Activated CD4-positive, CD25-positive, alpha-beta regulatory T cell treated with anti-CD3 and anti-CD28 coated beads, Interleukin-2, amount 50 U/mL, for 16 hours (primary cell): ENCODE data around the gene L3HYPDH.
"Not testable (repeated sequence)": the region's sequence is repeated elsewhere in the genome, so short reads cannot be mapped to it uniquely, and the experiment has no call there.

Source experiments
- DNase-seq: peaks from one replicate; pipeline ENCODE4 v3.0.0-alpha.2; 2020; ENCODE audit warnings: low read depth, low spot score

The L3HYPDH gene

GRCh38 chr14:59478540-59478939 lies 5.7 kb downstream of the L3HYPDH start:
- no peak for DNase-seq

GRCh38 chr14:59475709-59476108 lies 8.5 kb downstream of the L3HYPDH start:
- no peak for DNase-seq

DNA sequence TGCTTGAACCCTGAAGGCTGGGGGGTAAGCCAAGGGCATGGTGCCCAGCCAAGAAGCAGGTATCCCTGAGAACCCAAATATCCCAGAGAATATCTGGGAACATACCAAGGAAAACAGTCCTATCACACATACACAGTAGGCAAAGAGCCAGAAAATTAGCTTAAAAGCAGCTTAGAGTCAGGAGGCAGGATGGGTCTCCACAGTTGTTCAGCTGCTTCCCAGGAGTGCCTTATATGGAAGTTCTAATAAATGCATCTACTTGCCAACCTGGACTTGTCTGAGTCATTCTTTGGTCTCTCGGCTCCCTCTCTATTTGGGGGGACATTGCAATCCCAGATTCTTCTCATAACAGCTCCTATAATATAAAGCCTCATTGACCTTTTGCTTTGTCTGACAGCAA lies 10.0 kb downstream of the L3HYPDH start:
- DNase-seq: no peak

GRCh38 chr14:59465316-59466135 lies 18.7 kb downstream of the L3HYPDH start, which contains the start of gene GPR135:
GPR135 (minus strand) TSS chr14:59465380; CDS start chr14:59465226, 154 bp downstream.
- no peak for DNase-seq

- DNase-seq: no peak
Observed at GRCh38 chr14:59464486-59465315, 19.5 kb downstream of the L3HYPDH start.

DNA sequence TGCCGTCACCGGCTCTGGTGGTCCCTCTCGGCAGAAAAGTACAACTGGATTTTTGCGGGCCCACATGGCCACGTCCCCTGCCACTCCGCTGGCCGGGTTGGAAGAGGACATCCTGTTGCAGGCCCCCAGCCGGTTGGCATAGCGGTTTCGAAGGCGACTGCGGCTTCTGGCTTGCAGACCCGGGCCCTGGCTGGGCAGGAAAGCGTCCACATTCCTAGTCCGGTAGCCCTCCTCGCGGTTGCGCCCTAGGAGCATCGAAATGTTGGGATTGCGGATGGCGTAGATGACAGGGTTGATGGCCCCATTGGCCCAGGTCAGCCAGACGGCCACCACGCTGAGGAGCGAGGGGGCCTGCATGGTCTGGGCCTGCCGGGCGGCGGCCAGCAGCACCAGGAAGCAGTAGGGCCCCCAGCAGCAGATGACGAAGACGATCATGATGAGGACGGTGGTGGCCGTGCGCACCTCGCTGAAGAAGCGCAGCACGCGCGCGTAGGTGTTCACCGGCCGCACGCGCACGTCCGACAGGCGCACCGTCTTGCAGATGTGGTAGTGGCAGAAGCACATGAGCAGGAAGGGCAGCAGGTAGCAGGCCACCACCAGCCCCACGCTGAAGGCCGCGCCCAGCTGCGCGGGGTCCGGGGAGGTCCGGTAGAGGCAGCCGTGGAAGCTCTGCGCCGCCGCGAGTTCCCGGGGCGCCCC lies 20.3 kb downstream of the L3HYPDH start:
- DNase-seq: no peak

DNA sequence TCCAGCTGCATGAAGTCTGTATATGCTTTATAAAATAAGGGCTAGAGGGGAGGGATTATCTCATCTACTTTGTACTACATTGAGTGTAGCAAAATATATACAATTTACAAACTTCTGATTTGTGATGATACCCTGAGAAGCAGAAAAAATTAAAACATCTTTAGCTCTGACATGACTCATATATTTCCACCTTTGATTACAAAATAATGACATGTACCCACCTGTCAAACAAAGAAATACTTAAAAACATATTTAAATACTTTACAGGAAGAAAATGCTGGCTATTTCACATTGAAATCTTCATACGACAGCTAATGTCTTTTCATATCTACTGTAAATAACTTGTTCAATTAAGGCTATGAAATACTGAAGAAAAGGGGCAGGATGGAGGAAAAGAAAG lies 22.3 kb downstream of the L3HYPDH start:
- no peak for DNase-seq

- DNase-seq: no peak
Observed at GRCh38 chr14:59460378-59460777, 23.8 kb downstream of the L3HYPDH start.

- no peak for DNase-seq
Observed at GRCh38 chr14:59458486-59458885, 25.7 kb downstream of the L3HYPDH start.

DNA sequence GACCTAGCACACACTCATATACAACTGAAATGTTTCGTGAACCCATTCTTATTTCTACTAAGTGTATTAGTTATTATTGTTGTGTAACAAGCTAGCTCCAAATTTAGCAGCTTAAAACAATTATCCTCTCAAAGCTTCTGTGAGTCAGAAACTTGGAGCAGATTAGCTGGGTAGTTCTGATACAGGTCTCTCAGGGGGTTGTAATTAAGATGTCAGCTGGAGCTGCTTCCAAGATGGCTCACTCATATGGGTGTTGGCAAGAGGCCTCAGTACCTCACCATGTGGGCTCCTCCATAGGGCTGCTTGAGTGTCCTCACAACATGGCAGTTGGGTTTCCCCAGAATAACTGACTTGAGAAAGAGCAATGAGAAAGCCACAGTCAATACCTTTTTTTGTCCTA lies 28.8 kb downstream of the L3HYPDH start:
- DNase-seq: no peak

DNA sequence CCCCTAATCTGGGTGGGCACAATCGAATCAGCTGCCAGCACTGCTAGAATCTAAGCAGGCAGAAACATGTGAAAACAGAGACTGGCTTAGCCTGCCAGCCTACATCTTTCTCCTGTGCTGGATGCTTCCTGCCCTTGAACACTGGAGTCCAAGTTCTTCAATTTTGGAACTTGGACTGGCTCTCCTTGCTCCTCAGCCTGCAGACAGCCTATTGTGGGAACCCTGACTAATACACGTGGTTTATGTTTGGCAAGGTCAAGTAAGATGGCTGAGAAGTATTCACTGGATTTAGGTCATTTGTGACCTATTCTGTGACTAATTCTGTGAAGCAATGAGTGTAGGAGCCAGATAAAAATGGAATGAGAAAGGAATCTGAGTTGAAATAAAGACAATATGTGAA lies 30.1 kb downstream of the L3HYPDH start:
- DNase-seq: no peak

DNA sequence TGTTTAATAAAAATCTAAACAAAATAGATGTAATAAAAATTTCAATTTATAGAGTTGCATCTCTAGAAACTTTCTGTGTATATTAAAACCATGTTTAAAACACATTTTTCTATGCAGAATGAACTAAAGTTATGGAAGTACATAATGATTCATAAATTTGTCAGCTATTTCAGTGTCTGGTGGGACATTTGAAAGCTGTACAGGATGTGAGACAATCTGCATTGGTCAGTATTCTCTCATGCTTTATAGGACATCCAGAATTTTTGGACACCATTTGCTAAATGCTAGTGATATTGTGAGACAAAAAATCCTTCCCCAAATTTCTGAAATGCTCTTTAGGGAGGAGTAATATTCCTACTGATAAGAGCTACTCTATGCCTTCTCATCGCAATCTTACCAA lies 32.4 kb downstream of the L3HYPDH start:
- no peak for DNase-seq

- DNase-seq: no peak
Observed at GRCh38 chr14:59450716-59451115, 33.5 kb downstream of the L3HYPDH start.

DNA sequence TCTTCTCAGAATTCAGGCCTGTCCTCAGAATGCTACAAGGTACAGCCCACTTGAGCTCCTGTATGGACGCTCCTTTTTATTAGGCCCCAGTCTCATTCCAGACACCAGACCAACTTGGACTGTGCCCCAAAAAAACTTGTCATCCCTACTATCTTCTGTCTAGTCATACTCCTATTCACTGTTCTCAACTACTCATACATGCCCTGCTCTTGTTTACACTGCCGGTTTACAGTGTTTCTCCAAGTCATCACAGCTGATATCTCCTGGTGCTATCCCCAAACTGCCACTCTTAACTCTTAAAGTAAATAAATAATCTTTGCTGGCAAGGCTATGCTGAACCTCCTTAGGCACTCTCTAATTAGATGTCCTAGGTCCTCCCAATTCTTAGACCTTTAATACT lies 35.5 kb downstream of the L3HYPDH start:
- not testable (repeated sequence) for DNase-seq

- DNase-seq: no peak
Observed at GRCh38 chr14:59439256-59439965, 44.8 kb downstream of the L3HYPDH start.

- no peak for DNase-seq
Observed at GRCh38 chr14:59438195-59438647, 46.0 kb downstream of the L3HYPDH start.

- DNase-seq: no peak
Observed at GRCh38 chr14:59435987-59436386, 48.2 kb downstream of the L3HYPDH start.

- DNase-seq: no peak
Observed at GRCh38 chr14:59435101-59435500, 49.1 kb downstream of the L3HYPDH start.

DNA sequence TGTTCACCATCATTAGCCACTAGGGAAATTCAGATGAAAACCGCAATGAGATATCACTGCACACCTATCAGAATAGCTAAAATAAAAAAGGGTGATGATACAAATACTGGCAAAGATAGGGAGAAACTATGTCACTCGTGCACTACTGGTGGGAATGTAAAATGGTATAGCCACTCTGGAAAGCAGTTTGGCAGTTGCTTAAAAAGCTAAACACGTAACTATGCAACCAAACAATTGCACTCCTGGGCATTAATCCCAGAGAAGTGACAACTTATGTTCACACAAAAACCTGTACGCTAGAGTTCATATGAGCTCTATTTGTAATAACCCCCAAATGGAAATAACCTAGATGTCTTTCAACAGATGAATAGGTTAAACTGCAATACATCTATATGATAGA lies 54.4 kb downstream of the L3HYPDH start:
- no peak for DNase-seq

DNA sequence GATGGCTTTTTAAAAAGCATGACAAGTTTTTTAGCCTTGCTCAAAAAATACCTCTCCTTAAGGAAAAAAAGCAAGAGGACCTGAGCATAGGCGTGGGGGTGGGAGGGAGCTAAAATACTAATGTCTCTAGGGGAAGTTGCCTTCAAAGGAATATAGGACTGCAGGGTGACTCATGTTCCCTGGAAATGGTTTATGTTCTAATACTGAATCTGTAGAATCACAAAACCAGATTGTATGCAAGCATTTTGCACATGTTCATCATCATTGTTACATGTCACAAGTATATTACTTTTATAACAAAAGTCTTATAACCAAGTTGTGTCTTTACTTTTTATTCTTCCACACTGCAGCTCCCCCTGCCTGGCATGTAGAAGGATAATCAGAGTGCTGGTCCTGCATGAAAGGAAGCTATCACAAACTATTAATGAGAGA lies 55.6 kb downstream of the L3HYPDH start:
- DNase-seq: no peak
